Measurements from ENCODE around the gene PTPRT.

PTPRT gene

GRCh38 chr20:42364446-42364845, 825.3 kb downstream of the PTPRT start:
- Histone ChIP-seq H3K36me3 (ENCODE audit: control insufficient read depth, insufficient read depth, low read length) (no peaks in the 10 kb centered on the region), H3K4me1 (ENCODE audit: control insufficient read depth, insufficient read depth, low read length) (no peaks in the 10 kb centered on the region), H3K27me3 (ENCODE audit: control insufficient read depth, insufficient read depth, low read length) (no peaks in the 10 kb centered on the region), H3K4me3 (ENCODE audit: low read depth, low read length) (no peak overlapping the region), H3K9ac (ENCODE audit: low read depth, low read length) (no peak overlapping the region), H3K9me3 (ENCODE audit: control insufficient read depth, insufficient read depth, low read length) (no peaks in the 10 kb centered on the region), H3K27ac (ENCODE audit: low read depth, low read length) (no peak overlapping the region)

GRCh38 chr20:42361402-42361970, 828.2 kb downstream of the PTPRT start:
- no peaks in the 10 kb centered on the region for H3K36me3 ChIP-seq (ENCODE audit: control insufficient read depth, insufficient read depth, low read length)
- no peaks in the 10 kb centered on the region for H3K4me1 ChIP-seq (ENCODE audit: control insufficient read depth, insufficient read depth, low read length)
- no peak overlapping the region for H3K4me3 ChIP-seq (ENCODE audit: low read depth, low read length)
- H3K9ac ChIP-seq (ENCODE audit: low read depth, low read length), result no peak overlapping the region
- no peak overlapping the region for H3K27ac ChIP-seq (ENCODE audit: low read depth, low read length)
- H3K27me3 ChIP-seq (ENCODE audit: control insufficient read depth, insufficient read depth, low read length), result no peaks in the 10 kb centered on the region
- H3K9me3 ChIP-seq (ENCODE audit: control insufficient read depth, insufficient read depth, low read length), result no peaks in the 10 kb centered on the region

- H3K36me3 ChIP-seq (ENCODE audit: control insufficient read depth, insufficient read depth, low read length), result no peaks in the 10 kb centered on the region
Observed at GRCh38 chr20:42360621-42361020, 829.1 kb downstream of the PTPRT start.

GRCh38 chr20:42359617-42360016, 830.1 kb downstream of the PTPRT start:
- Histone ChIP-seq H3K9ac (ENCODE audit: low read depth, low read length) (no peak overlapping the region), H3K27me3 (ENCODE audit: control insufficient read depth, insufficient read depth, low read length) (no peaks in the 10 kb centered on the region), H3K9me3 (ENCODE audit: control insufficient read depth, insufficient read depth, low read length) (no peaks in the 10 kb centered on the region), H3K4me3 (ENCODE audit: low read depth, low read length) (no peak overlapping the region), H3K27ac (ENCODE audit: low read depth, low read length) (no peak overlapping the region), H3K4me1 (ENCODE audit: control insufficient read depth, insufficient read depth, low read length) (no peaks in the 10 kb centered on the region), H3K36me3 (ENCODE audit: control insufficient read depth, insufficient read depth, low read length) (no peaks in the 10 kb centered on the region)

More at GRCh38 chr20:42360621-42361020, 829.1 kb downstream of the PTPRT start:
- Histone ChIP-seq H3K9me3 (ENCODE audit: control insufficient read depth, insufficient read depth, low read length) (no peaks in the 10 kb centered on the region), H3K27me3 (ENCODE audit: control insufficient read depth, insufficient read depth, low read length) (no peaks in the 10 kb centered on the region), H3K9ac (ENCODE audit: low read depth, low read length) (no peak overlapping the region), H3K27ac (ENCODE audit: low read depth, low read length) (no peak overlapping the region), H3K4me1 (ENCODE audit: control insufficient read depth, insufficient read depth, low read length) (no peaks in the 10 kb centered on the region), H3K4me3 (ENCODE audit: low read depth, low read length) (no peak overlapping the region)

GRCh38 chr20:42352096-42352495, 837.6 kb downstream of the PTPRT start:
- Histone ChIP-seq H3K27me3 (ENCODE audit: control insufficient read depth, insufficient read depth, low read length) (no peaks in the 10 kb centered on the region), H3K9ac (ENCODE audit: low read depth, low read length) (no peak overlapping the region), H3K4me1 (ENCODE audit: control insufficient read depth, insufficient read depth, low read length) (peaks cover 11% of the 10 kb centered on the region; the same call in 1 of the 2 replicates), H3K27ac (ENCODE audit: low read depth, low read length) (no peak overlapping the region), H3K9me3 (ENCODE audit: control insufficient read depth, insufficient read depth, low read length) (no peaks in the 10 kb centered on the region), H3K36me3 (ENCODE audit: control insufficient read depth, insufficient read depth, low read length) (no peaks in the 10 kb centered on the region), H3K4me3 (ENCODE audit: low read depth, low read length) (no peak overlapping the region)

- no peaks in the 10 kb centered on the region for H3K9me3 ChIP-seq (ENCODE audit: control insufficient read depth, insufficient read depth, low read length)
- H3K27me3 ChIP-seq (ENCODE audit: control insufficient read depth, insufficient read depth, low read length), result no peaks in the 10 kb centered on the region
- H3K4me1 ChIP-seq (ENCODE audit: control insufficient read depth, insufficient read depth, low read length), result peaks cover 11% of the 10 kb centered on the region; the same call in 1 of the 2 replicates
- no peaks in the 10 kb centered on the region for H3K36me3 ChIP-seq (ENCODE audit: control insufficient read depth, insufficient read depth, low read length)
- H3K27ac ChIP-seq (ENCODE audit: low read depth, low read length), result no peak overlapping the region
- no peak overlapping the region for H3K4me3 ChIP-seq (ENCODE audit: low read depth, low read length)
- no peak overlapping the region for H3K9ac ChIP-seq (ENCODE audit: low read depth, low read length)
Observed at GRCh38 chr20:42350521-42350920, 839.2 kb downstream of the PTPRT start.

- Histone ChIP-seq H3K27ac (ENCODE audit: low read depth, low read length) (no peak overlapping the region), H3K9ac (ENCODE audit: low read depth, low read length) (no peak overlapping the region), H3K4me3 (ENCODE audit: low read depth, low read length) (no peak overlapping the region), H3K36me3 (ENCODE audit: control insufficient read depth, insufficient read depth, low read length) (no peaks in the 10 kb centered on the region), H3K9me3 (ENCODE audit: control insufficient read depth, insufficient read depth, low read length) (no peaks in the 10 kb centered on the region), H3K4me1 (ENCODE audit: control insufficient read depth, insufficient read depth, low read length) (0 out of 2 replicates have a peak, but pooled peaks cover 5% of the 10 kb centered on the region), H3K27me3 (ENCODE audit: control insufficient read depth, insufficient read depth, low read length) (no peaks in the 10 kb centered on the region)
Observed at GRCh38 chr20:42346189-42347170, 843.2 kb downstream of the PTPRT start.

- Histone ChIP-seq H3K4me1 (ENCODE audit: control insufficient read depth, insufficient read depth, low read length) (no peaks in the 10 kb centered on the region), H3K36me3 (ENCODE audit: control insufficient read depth, insufficient read depth, low read length) (no peaks in the 10 kb centered on the region), H3K27ac (ENCODE audit: low read depth, low read length) (no peak overlapping the region), H3K4me3 (ENCODE audit: low read depth, low read length) (no peak overlapping the region), H3K9me3 (ENCODE audit: control insufficient read depth, insufficient read depth, low read length) (no peaks in the 10 kb centered on the region), H3K27me3 (ENCODE audit: control insufficient read depth, insufficient read depth, low read length) (no peaks in the 10 kb centered on the region), H3K9ac (ENCODE audit: low read depth, low read length) (no peak overlapping the region)
Observed at GRCh38 chr20:42341654-42342053, 848.1 kb downstream of the PTPRT start.

- Histone ChIP-seq H3K36me3 (ENCODE audit: control insufficient read depth, insufficient read depth, low read length) (no peaks in the 10 kb centered on the region), H3K9me3 (ENCODE audit: control insufficient read depth, insufficient read depth, low read length) (no peaks in the 10 kb centered on the region), H3K27ac (ENCODE audit: low read depth, low read length) (no peak overlapping the region), H3K4me3 (ENCODE audit: low read depth, low read length) (no peak overlapping the region), H3K27me3 (ENCODE audit: control insufficient read depth, insufficient read depth, low read length) (no peaks in the 10 kb centered on the region), H3K4me1 (ENCODE audit: control insufficient read depth, insufficient read depth, low read length) (no peaks in the 10 kb centered on the region), H3K9ac (ENCODE audit: low read depth, low read length) (no peak overlapping the region)
Observed at GRCh38 chr20:42340368-42340767, 849.3 kb downstream of the PTPRT start.

GRCh38 chr20:42338294-42339201, 851.2 kb downstream of the PTPRT start:
- Histone ChIP-seq H3K4me1 (ENCODE audit: control insufficient read depth, insufficient read depth, low read length) (no peaks in the 10 kb centered on the region), H3K27me3 (ENCODE audit: control insufficient read depth, insufficient read depth, low read length) (no peaks in the 10 kb centered on the region), H3K9ac (ENCODE audit: low read depth, low read length) (no peak overlapping the region), H3K4me3 (ENCODE audit: low read depth, low read length) (no peak overlapping the region), H3K27ac (ENCODE audit: low read depth, low read length) (no peak overlapping the region), H3K36me3 (ENCODE audit: control insufficient read depth, insufficient read depth, low read length) (no peaks in the 10 kb centered on the region), H3K9me3 (ENCODE audit: control insufficient read depth, insufficient read depth, low read length) (no peaks in the 10 kb centered on the region)

Data from HUES48 (cell line).